ENCODE results near the gene STMN1.

DNA sequence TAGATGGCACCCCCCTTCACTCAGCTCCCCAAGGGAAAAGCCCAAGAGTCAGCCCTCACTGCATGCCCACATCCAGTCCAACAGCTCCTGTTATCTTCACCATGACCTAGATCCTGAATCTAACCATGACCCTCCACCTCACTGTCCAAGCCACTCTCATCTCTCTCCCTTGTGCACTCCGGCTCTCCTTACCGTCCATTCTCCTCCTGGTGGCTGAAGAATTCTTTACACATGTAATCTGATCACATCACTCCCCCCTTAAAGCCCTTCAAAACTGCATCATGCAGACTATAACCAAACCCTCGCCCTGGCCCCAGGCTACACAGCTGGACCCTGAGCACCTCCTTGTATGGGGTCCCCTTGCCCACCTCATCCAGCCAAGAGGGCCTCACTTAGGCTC, 16.7 kb downstream of the STMN1 start:
- TF ChIP-seq, protein P1, sequence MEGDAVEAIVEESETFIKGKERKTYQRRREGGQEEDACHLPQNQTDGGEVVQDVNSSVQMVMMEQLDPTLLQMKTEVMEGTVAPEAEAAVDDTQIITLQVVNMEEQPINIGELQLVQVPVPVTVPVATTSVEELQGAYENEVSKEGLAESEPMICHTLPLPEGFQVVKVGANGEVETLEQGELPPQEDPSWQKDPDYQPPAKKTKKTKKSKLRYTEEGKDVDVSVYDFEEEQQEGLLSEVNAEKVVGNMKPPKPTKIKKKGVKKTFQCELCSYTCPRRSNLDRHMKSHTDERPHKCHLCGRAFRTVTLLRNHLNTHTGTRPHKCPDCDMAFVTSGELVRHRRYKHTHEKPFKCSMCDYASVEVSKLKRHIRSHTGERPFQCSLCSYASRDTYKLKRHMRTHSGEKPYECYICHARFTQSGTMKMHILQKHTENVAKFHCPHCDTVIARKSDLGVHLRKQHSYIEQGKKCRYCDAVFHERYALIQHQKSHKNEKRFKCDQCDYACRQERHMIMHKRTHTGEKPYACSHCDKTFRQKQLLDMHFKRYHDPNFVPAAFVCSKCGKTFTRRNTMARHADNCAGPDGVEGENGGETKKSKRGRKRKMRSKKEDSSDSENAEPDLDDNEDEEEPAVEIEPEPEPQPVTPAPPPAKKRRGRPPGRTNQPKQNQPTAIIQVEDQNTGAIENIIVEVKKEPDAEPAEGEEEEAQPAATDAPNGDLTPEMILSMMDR (IDR thresholded peaks at IDR 0.05; ENCODE audit: low read depth, low read length), result no peak
- TF ChIP-seq POLR2A (IDR thresholded peaks at IDR 0.05; ENCODE audit: extremely low read depth, insufficient read length), result no peak
